ENCODE results near the gene AKR1D1. TPM values are rescaled to one million over a fixed set of nuclear protein-coding genes. Genes with fewer than 3 reads are reported as not detected.

The AKR1D1 gene
- total and polyA plus RNA-seq, 2 donors (not counting 3 experiments of a cell fraction or from before 2014, with no cell fraction given): not detected

- BruUV-seq (replicated peaks): no TSS peak
- no peaks in the 10 kb centered on the region for H3K79me2 ChIP-seq (ENCODE audit: control insufficient read depth, insufficient read depth, low read length)
- H3K9me1 ChIP-seq (replicated peaks; ENCODE audit: control insufficient read depth, extremely low read depth, insufficient read depth, low read length): no peaks in the 10 kb centered on the region
- no peaks in the 10 kb centered on the region for H4K20me1 ChIP-seq (replicated peaks; ENCODE audit: control insufficient read depth, extremely low read depth, insufficient read depth, low read length)
- no peaks in the 10 kb centered on the region for H3K36me3 ChIP-seq (ENCODE audit: control insufficient read depth in 2 of 2, extremely low read depth in 1 of 2, insufficient read depth in 2 of 2, low read length in 2 of 2)
- no peaks in the 10 kb centered on the region for H3K4me1 ChIP-seq (ENCODE audit: control insufficient read depth, extremely low read depth, insufficient read depth, low read length)
- no peak overlapping the region for H3K9ac ChIP-seq (replicated peaks; ENCODE audit: extremely low read depth, insufficient read depth, low read length)
- dilution Hi-C loops (cut with MboI; ENCODE audit: extremely low pct_ligation_motif_present, low sequenced_read_pairs): no loop called here
- no peak overlapping the region for H2AFZ ChIP-seq (ENCODE audit: low read depth, low read length)
- intact Hi-C loops (cut with micrococcal nuclease): no loop called here
- no peak overlapping the region for H3K27ac ChIP-seq (ENCODE audit: insufficient read depth, low read depth, low read length)
- POLR2A ChIA-PET: no interaction called here
- TF ChIP-seq JUN (IDR thresholded peaks at IDR 0.05; ENCODE audit: borderline replicate concordance, insufficient read depth, insufficient read length, low read depth): no peak
- no peak for TF ChIP-seq FOS (IDR thresholded peaks at IDR 0.05; ENCODE audit: borderline replicate concordance, insufficient read depth, low read length)
- TF ChIP-seq MAX (IDR thresholded peaks at IDR 0.05; ENCODE audit: insufficient read depth, insufficient read length): no peak
- no peak for TF ChIP-seq GATA2 (IDR thresholded peaks at IDR 0.05; ENCODE audit: insufficient read depth, insufficient read length, low read depth, low read length)
- no peaks in the 10 kb centered on the region for H3K9me3 ChIP-seq (replicated peaks; ENCODE audit: control insufficient read depth, insufficient read depth, low read length)
- H3K4me2 ChIP-seq (ENCODE audit: insufficient read depth, low read length): no peak overlapping the region
- no peak overlapping the region for H3K4me3 ChIP-seq (replicated peaks in 1 of 3; ENCODE audit: insufficient read depth in 1 of 3, low read depth in 1 of 3, low read length in 3 of 3)
- DNase-seq (ENCODE audit: low read depth, low spot score) (no peak), FAIRE-seq (no peak)
- CTCF ChIA-PET: no interaction called here
- no peaks in the 10 kb centered on the region for H3K27me3 ChIP-seq (ENCODE audit: control insufficient read depth in 2 of 2, insufficient read depth in 2 of 2, low read length in 2 of 2)
Measured at GRCh38 chr7:138072726-138073125, 3.5 kb upstream of the AKR1D1 start.

- intact Hi-C loops (cut with micrococcal nuclease) (no loop called here), dilution Hi-C loops (cut with MboI; ENCODE audit: extremely low pct_ligation_motif_present, low sequenced_read_pairs) (no loop called here)
- FAIRE-seq: no peak
Measured at GRCh38 chr7:138074121-138074520, 2.1 kb upstream of the AKR1D1 start.

More at GRCh38 chr7:138074121-138074520, 2.1 kb upstream of the AKR1D1 start:
- no peak overlapping the region for H3K4me3 ChIP-seq (replicated peaks in 1 of 3; ENCODE audit: insufficient read depth in 1 of 3, low read depth in 1 of 3, low read length in 3 of 3)
- H3K4me1 ChIP-seq (ENCODE audit: control insufficient read depth, extremely low read depth, insufficient read depth, low read length): no peaks in the 10 kb centered on the region
- DNase-seq (ENCODE audit: low read depth, low spot score): no peak
- no peaks in the 10 kb centered on the region for H3K9me1 ChIP-seq (replicated peaks; ENCODE audit: control insufficient read depth, extremely low read depth, insufficient read depth, low read length)
- no TSS peak for BruUV-seq (replicated peaks)
- no peaks in the 10 kb centered on the region for H3K79me2 ChIP-seq (ENCODE audit: control insufficient read depth, insufficient read depth, low read length)
- H3K9ac ChIP-seq (replicated peaks; ENCODE audit: extremely low read depth, insufficient read depth, low read length): no peak overlapping the region
- no peak overlapping the region for H3K4me2 ChIP-seq (ENCODE audit: insufficient read depth, low read length)
- TF ChIP-seq CTCF (IDR thresholded peaks at IDR 0.05; ENCODE audit: extremely low read depth in 1 of 2, insufficient read depth in 1 of 2, low read depth in 1 of 2, low read length in 2 of 2) (no peak), EZH2 (IDR thresholded peaks at IDR 0.05; ENCODE audit: borderline replicate concordance, low read depth, low read length, severe bottlenecking) (no peak), POLR2A (IDR thresholded peaks at IDR 0.05; ENCODE audit: low read depth, low read length) (no peak), MAX (IDR thresholded peaks at IDR 0.05; ENCODE audit: insufficient read depth, insufficient read length) (no peak), FOS (IDR thresholded peaks at IDR 0.05; ENCODE audit: borderline replicate concordance, insufficient read depth, low read length) (no peak), MYC (IDR thresholded peaks at IDR 0.05; ENCODE audit: low read depth, low read length) (no peak), GATA2 (IDR thresholded peaks at IDR 0.05; ENCODE audit: insufficient read depth, insufficient read length, low read depth, low read length) (no peak), JUN (IDR thresholded peaks at IDR 0.05; ENCODE audit: borderline replicate concordance, insufficient read depth, insufficient read length, low read depth) (no peak), POLR2AphosphoS5 (IDR thresholded peaks at IDR 0.05; ENCODE audit: insufficient read depth, low read depth, low read length) (no peak)
- POLR2A ChIA-PET: no interaction called here
- H3K27ac ChIP-seq (ENCODE audit: insufficient read depth, low read depth, low read length): no peak overlapping the region
- H3K36me3 ChIP-seq (ENCODE audit: control insufficient read depth in 2 of 2, extremely low read depth in 1 of 2, insufficient read depth in 2 of 2, low read length in 2 of 2): no peaks in the 10 kb centered on the region
- H3K9me3 ChIP-seq (replicated peaks; ENCODE audit: control insufficient read depth, insufficient read depth, low read length): no peaks in the 10 kb centered on the region
- CTCF ChIA-PET: no interaction called here
- H3K27me3 ChIP-seq (ENCODE audit: control insufficient read depth in 2 of 2, insufficient read depth in 2 of 2, low read length in 2 of 2): no peaks in the 10 kb centered on the region
- H4K20me1 ChIP-seq (replicated peaks; ENCODE audit: control insufficient read depth, extremely low read depth, insufficient read depth, low read length): no peaks in the 10 kb centered on the region
- no peak overlapping the region for H2AFZ ChIP-seq (ENCODE audit: low read depth, low read length)
